ENCODE results near the gene VIPR1.

Gene VIPR1

DNA sequence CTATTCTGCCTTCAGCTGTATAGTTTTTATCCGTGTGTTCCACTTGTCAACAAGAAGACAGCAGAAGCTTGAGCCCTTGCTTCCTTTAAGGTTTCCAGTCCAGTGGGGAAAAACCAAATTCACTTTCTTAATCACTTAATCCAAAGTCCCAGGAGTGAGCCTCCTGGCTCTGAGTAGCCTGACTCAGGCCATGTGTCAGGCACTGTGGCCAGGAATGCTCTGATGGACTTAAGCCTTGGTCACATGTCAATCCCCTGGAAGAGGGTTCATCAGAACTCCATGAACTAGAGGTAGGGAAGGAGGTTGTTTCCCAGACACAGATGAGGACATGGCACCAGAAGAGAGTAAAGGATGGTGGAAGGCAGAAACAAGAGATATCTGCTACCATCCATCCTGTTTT is 8.8 kb downstream of the VIPR1 start:
- DNase-seq (ENCODE audit: low spot score) = no peak
- TF ChIP-seq, protein P1, sequence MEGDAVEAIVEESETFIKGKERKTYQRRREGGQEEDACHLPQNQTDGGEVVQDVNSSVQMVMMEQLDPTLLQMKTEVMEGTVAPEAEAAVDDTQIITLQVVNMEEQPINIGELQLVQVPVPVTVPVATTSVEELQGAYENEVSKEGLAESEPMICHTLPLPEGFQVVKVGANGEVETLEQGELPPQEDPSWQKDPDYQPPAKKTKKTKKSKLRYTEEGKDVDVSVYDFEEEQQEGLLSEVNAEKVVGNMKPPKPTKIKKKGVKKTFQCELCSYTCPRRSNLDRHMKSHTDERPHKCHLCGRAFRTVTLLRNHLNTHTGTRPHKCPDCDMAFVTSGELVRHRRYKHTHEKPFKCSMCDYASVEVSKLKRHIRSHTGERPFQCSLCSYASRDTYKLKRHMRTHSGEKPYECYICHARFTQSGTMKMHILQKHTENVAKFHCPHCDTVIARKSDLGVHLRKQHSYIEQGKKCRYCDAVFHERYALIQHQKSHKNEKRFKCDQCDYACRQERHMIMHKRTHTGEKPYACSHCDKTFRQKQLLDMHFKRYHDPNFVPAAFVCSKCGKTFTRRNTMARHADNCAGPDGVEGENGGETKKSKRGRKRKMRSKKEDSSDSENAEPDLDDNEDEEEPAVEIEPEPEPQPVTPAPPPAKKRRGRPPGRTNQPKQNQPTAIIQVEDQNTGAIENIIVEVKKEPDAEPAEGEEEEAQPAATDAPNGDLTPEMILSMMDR (IDR thresholded peaks at IDR 0.05; ENCODE audit: extremely low read depth, missing control alignments) = no peak

DNA sequence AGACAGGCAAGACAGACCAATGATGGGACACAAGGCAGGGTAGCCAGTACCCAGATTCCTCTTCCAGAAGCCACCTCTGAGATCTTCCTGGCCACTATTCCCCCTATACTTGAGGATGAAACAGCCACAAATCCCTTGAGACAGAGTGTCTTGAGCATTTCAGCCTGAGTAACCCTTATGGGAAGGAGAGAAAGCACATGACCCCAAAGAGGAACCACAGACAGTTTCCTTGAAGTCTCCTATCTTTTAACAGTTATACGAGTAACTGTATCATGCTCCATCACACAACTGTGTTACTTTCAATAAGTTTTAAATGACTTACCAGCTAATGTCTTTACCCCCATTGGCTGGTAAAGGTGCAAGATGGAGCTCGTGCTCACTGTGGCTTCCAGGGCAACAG is 9.3 kb downstream of the VIPR1 start:
- no peak for DNase-seq (ENCODE audit: low spot score)

DNA sequence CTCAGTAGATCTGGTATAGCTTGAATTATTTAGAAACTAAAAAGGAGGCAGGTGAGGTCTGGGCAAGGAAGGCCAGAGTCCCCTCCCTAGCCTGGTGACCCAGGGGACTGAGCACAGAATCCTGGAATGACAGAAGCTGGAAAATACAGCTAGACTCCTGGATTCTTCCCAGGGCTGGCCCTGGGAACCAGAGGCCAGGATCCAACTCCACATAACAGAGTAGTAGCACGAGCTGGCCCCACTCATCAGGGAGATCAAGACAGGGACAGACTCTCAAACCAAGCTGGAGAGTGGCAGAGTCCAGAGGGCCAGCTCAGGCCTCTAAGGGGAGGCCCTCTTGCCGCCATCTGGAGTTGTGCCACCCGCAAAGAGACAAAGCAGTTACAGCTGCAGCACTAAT is 10.7 kb downstream of the VIPR1 start:
- TF ChIP-seq, protein P1 (IDR thresholded peaks at IDR 0.05; ENCODE audit: extremely low read depth, missing control alignments) = no peak
- no peak for DNase-seq (ENCODE audit: low spot score)

More for the DNA sequence above, 9.3 kb downstream of the VIPR1 start:
- TF ChIP-seq, protein P1 (IDR thresholded peaks at IDR 0.05; ENCODE audit: extremely low read depth, missing control alignments) = no peak

DNA sequence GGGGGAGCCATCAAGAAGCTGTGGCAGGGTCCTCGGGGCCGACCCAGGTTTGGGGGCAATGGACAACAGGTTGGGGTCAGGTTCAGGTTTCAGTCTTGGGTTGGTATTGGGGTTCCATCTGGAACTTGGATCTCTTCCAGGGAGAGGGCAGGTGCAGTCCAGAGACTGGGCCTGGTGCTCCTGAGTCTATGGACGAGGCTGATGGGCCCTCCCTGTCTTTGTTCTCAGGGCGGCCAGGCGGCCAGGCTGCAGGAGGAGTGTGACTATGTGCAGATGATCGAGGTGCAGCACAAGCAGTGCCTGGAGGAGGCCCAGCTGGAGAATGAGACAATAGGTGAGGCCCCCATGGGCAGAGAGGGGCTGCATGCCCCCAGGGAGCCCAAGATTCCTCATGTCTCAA is 11.1 kb downstream of the VIPR1 start:
- no peak for DNase-seq (ENCODE audit: low spot score)
- TF ChIP-seq, protein P1 (IDR thresholded peaks at IDR 0.05; ENCODE audit: extremely low read depth, missing control alignments) = no peak

DNA sequence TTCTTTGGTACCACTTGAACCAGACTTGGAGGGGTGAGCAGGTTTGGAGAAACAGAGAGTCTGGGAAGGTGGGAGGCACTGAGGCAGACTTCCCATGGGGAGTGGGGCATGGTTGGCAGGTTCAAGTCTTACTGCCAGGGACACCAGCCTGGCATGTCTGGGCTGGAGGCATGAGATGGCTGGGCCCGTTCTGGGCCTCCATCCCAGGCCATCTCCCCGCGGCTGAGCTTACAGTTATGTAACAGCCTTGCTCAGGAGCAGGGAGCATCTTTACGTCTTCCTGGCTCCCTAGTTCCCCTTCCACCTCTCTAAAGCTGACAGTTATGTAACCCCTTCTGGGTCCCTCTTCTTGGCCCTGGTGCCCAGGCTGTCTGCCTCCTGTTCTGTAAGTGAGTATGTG is 12.4 kb downstream of the VIPR1 start:
- TF ChIP-seq, protein P1 (IDR thresholded peaks at IDR 0.05; ENCODE audit: extremely low read depth, missing control alignments) = no peak
- DNase-seq (ENCODE audit: low spot score) = no peak

DNA sequence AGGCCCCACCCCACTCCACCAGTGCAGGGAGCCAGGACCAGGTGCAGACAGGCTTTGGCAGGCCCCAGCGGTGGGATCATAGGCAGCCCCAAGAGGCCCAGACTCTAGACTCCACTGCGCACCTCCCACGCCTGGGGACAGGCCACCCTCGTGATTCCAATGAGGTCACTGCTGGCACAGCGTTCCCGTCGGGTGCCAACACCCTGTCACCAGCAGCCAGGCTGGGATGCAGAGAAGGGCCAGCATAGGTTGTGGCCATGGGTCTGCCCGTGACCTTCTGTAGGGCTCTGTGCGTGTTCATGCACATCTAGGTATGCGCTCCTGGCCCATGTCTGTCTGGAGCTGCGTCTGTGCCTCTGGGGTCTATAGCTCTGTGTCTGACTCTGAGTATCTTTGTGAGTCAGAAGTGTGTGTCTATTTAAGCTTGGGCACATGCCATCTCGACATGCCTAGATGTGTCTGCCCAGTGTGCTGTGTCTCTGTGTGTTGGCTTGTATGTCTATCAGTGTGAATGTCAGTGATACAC is 13.0 kb downstream of the VIPR1 start:
- DNase-seq (ENCODE audit: low spot score) = no peak
- TF ChIP-seq, protein P1 (IDR thresholded peaks at IDR 0.05; ENCODE audit: extremely low read depth, missing control alignments) = no peak

DNA sequence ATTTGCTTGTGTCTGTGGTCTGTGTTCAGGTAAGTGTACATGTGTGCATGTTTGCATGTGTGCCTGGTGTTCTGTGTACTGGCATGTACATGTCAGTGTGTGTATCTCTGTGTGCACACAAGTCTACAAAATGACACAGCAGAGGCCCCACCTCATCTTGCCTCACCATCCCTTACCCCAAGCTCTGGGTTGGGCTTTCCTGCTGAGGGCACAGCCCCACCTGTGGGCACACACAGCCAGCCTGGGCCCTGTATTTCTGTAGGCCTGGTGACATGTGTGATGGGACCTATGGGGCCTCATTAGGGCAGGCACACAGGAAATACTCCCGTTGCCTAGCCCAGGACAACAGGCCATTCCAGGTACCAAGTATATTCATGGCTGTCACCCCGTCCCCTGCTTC is 13.5 kb downstream of the VIPR1 start:
- no peak for DNase-seq (ENCODE audit: low spot score)
- TF ChIP-seq, protein P1 (IDR thresholded peaks at IDR 0.05; ENCODE audit: extremely low read depth, missing control alignments) = no peak

All from GM20000 (cell line).